Stimulated activated CD4-positive, alpha-beta T cell treated with anti-CD3 and anti-CD28 coated beads, Interleukin-2, amount 100 ng/mL, for 24 hours (primary cell): ENCODE measurements around the gene BRAT1.
"Not testable (repeated sequence)": the region's sequence is repeated elsewhere in the genome, so short reads cannot be mapped to it uniquely, and the experiment has no call there.

Source experiments
- DNase-seq, 2 donors: peaks; one replicate each; pipeline ENCODE4 v3.0.0-alpha.2; 2020

BRAT1 gene

GRCh38 chr7:2583798-2584580 is 28.7 kb upstream of the BRAT1 start:
- DNase-seq = no peak

GRCh38 chr7:2582006-2582735 is 26.8 kb upstream of the BRAT1 start:
- no peak for DNase-seq

- DNase-seq = no peak
Observed at GRCh38 chr7:2580636-2581035, 25.3 kb upstream of the BRAT1 start.

- no peak for DNase-seq
Observed at GRCh38 chr7:2577914-2578680, 22.8 kb upstream of the BRAT1 start.

- no peak for DNase-seq
Observed at GRCh38 chr7:2576742-2577491, 21.6 kb upstream of the BRAT1 start.

GRCh38 chr7:2575733-2576340 is 20.5 kb upstream of the BRAT1 start:
- DNase-seq = no peak

- no peak for DNase-seq
Observed at GRCh38 chr7:2575046-2575732, 19.9 kb upstream of the BRAT1 start.

- DNase-seq = no peak
Observed at GRCh38 chr7:2573761-2574160, 18.4 kb upstream of the BRAT1 start.

GRCh38 chr7:2572101-2572842 is 16.9 kb upstream of the BRAT1 start:
- DNase-seq = peak in 1 of 2 donors; percentile 38

- no peak for DNase-seq
Observed at GRCh38 chr7:2571409-2571808, 16.1 kb upstream of the BRAT1 start.

- no peak for DNase-seq
Observed at GRCh38 chr7:2570021-2570420, 14.7 kb upstream of the BRAT1 start.

GRCh38 chr7:2569421-2569820 is 14.1 kb upstream of the BRAT1 start:
- no peak for DNase-seq

- DNase-seq = no peak
Observed at GRCh38 chr7:2568521-2569223, 13.3 kb upstream of the BRAT1 start.

GRCh38 chr7:2567679-2568278 is 12.5 kb upstream of the BRAT1 start:
- no peak for DNase-seq

GRCh38 chr7:2566890-2567678 is 11.8 kb upstream of the BRAT1 start:
- DNase-seq = peak in 1 of 2 donors; percentile 17

GRCh38 chr7:2566348-2566889 is 11.1 kb upstream of the BRAT1 start:
- DNase-seq = no peak

- no peak for DNase-seq
Observed at GRCh38 chr7:2564970-2565540, 9.7 kb upstream of the BRAT1 start.

- not testable (repeated sequence) for DNase-seq
Observed at GRCh38 chr7:2563955-2564354, 8.6 kb upstream of the BRAT1 start.
